GM19023 (cell line): ENCODE results near the gene SYT6.
"Not testable (repeated sequence)": the region's sequence is repeated elsewhere in the genome, so short reads cannot be mapped to it uniquely, and the experiment has no call there.

Experiments
- ATAC-seq: cut with Tn5 transposase; IDR thresholded peaks from one replicate; pipeline ENCODE4 v1.9.1; 2021; ENCODE audit warnings: mild to moderate bottlenecking, moderate library complexity; ENCODE audit not compliant: unreplicated experiment

SYT6 gene

DNA sequence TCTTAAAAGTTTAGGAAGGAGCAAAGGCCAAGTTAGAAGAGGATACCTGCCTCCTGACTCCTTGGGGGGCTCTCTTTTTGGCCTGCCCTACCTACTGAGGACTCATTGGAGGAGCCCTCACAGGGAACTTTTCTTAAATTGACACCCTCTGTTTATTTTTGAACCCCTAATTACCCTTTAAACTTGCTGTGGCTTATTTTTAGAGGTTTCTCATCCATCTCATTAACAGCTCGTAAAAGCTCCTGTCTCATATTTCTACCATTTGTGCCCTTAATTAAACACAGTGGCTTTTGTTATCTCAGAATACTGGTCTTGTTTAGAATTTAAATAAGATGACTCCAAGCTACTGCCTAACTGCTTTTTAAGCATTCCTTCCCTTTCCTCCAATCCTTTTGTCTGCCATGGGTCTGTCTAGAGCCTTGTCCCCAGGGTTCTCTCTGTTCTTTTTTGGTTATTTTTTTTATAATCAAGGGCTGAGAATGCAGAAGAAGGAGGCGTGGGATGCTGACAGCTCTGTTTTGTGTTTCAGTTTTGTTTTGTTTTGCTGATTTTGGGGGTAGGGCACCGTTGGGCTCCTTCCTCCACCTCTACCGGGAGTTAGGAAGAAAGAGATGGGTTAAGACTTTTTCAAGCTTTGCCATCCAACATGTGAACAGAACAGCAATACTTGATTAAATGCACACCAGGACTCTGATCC is 78.0 kb downstream of the SYT6 start:
- no peak for ATAC-seq

DNA sequence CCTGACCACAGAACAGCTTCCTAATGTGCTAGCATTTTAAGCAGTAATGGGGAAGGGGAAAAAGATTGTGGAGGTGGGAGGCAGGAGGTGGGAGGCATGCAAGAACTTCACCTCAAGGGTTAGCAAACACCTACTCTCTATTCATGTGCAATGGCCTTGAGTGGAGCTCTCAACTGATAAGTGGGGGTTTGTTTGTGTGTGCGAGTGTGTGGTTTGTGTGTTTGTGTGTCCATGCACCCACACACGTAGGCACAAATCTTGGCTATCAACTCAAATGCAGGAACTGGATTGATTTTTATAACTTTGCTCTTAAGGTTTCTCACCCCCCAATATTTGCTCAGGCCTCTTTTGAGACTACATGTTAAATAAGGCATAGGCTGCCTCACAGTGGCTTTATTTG is 78.6 kb downstream of the SYT6 start:
- no peak for ATAC-seq

GRCh38 chr1:114072246-114072645 is 81.4 kb downstream of the SYT6 start:
- ATAC-seq = no peak

DNA sequence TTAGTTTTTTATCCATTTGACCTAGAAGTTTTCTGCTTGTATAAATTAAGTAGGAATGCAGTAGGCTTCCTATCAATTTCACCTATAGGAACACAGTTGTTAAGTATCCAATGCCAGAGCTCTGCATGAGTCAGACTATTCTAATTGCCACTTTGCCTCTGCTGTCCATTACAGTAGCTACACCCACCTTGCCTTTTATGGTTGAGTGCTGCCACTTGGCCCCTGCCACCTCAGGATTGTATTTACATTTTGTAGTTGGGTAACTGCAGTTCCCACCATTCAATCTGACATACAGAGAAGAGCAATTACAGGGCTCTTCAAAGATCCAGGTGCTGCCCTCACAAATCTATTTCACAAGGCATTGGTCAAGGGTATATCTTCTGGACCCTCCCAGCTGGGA is 83.9 kb downstream of the SYT6 start:
- not testable (repeated sequence) for ATAC-seq

DNA sequence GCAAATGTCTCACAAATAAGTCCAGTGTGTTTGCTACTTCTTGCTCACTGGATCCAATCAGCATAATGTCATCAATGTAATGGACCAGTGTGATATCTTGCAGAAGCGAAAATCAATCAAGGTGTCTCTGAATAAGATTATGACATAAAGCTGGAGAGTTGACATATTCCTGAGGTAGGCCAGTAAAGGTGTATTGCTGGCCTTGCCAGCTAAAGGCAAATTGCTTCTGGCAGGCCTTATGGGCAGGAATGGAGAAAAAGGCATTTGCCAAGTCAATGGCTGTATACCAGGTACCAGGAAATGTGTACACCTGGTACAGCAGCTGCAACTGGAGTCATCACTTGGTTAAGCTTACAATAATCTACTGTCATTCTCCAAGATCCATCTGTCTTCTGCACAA is 85.0 kb downstream of the SYT6 start:
- ATAC-seq = not testable (repeated sequence)

DNA sequence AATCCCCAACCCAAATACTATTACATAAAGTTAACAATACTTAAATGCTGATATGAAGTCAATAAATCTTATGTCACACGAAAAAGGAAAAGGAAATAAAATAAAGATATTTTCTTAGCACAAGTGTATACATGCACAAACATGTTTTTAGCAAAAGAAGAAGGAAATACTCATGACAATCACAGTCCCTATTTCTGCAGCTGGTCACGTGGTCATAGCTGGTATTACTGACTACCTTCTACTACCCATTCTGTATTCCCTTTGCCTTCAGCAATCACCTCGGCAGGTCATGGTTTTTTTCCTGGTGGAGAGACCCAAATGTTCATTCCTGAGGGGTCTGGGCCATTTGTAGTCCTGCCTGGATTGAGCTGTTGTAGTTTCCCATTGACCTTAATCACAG is 88.0 kb downstream of the SYT6 start:
- not testable (repeated sequence) for ATAC-seq

DNA sequence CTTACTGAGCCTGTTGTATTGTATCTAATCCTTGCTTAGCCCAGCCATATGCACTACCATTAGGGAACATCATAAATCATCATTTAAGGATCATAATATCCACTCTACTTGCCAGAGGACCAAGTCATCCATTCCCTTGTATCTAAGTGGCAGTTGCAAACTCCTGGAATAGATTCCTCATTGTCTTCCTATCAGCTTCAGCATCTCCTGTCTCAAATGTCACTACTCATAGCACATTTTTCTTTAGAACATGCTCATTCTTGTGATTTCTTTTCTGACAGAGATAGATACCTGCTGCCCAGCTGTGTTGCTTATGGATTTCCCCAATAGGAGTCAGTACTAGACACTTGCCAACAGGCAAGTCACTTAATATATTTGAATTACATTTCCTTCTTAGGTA is 90.1 kb downstream of the SYT6 start:
- no peak for ATAC-seq

GRCh38 chr1:114062477-114063099 is 91.1 kb downstream of the SYT6 start:
- ATAC-seq = no peak

GRCh38 chr1:114061121-114061830 is 92.4 kb downstream of the SYT6 start:
- no peak for ATAC-seq

DNA sequence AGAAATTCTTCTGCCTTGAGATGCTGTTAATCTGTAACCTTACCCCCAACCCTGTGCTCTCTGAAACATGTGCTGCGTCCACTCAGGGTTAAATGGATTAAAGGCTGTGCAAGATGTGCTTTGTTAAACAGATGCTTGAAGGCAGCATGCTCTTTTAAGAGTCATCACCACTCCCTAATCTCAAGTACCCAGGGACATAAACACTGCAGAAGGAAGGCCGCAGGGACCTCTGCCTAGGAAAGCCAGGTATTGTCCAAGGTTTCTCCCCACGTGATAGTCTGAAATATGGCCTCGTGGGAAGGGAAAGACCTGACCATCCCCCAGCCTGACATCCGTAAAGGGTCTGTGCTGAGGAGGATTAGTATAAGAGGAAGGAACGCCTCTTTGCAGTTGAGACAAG is 95.4 kb downstream of the SYT6 start:
- not testable (repeated sequence) for ATAC-seq

DNA sequence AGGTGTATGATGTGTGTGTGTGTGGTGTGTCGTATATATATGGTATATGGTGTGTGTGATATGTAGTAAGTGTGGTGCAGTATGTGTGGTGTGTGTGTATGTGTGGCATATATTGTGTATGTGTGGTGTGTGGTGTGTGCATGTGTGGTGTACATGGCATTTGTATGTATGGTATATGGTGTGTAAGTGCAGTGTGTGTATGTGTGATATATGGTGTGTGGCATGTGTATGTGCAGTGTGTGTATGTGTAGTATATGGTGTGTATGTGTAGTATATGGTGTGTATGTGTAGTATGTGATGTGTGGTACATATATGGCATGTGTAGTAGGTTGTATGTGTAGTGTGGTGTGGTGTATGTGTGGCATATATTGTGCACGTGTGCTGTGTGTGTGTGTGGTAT is 99.5 kb downstream of the SYT6 start:
- no peak for ATAC-seq

GRCh38 chr1:114048232-114048631 is 105.4 kb downstream of the SYT6 start:
- no peak for ATAC-seq

DNA sequence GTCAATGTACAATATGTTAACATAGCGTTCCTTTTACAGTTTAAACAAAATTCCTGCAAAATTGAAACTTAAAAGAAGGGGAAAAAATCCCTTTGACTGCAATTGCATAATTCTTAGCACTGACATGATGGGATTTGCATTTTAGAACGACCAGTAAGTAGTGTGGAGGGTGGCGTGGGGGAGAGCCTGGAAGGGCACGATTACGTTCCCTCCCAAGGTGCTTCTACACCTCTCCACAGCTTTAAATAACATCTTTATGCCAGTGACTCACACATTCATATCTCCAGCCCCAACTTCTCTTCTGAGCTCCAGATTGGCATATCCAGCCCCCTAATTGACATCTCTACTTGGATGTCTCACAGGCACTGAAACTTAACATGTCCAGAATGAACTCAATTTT is 110.1 kb downstream of the SYT6 start:
- no peak for ATAC-seq

DNA sequence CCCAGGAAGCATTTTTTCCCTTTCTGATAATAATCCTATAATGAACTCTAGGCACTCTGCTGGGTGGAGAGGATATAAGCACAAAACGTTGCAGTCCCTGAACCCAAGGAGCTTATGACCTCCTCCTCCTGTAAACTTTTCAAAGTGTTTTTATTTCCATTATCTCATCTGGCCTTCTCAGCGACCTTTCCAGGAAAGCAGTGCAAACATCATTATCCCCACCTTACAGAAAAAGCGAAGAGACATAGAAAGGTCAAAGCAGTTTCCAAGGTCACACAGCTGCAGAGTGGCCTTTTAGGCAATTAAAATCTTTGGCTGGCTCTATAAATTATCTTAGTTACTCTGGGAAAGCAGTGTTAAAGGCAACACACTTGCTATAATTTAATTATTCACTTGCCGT is 110.6 kb downstream of the SYT6 start:
- no peak for ATAC-seq

DNA sequence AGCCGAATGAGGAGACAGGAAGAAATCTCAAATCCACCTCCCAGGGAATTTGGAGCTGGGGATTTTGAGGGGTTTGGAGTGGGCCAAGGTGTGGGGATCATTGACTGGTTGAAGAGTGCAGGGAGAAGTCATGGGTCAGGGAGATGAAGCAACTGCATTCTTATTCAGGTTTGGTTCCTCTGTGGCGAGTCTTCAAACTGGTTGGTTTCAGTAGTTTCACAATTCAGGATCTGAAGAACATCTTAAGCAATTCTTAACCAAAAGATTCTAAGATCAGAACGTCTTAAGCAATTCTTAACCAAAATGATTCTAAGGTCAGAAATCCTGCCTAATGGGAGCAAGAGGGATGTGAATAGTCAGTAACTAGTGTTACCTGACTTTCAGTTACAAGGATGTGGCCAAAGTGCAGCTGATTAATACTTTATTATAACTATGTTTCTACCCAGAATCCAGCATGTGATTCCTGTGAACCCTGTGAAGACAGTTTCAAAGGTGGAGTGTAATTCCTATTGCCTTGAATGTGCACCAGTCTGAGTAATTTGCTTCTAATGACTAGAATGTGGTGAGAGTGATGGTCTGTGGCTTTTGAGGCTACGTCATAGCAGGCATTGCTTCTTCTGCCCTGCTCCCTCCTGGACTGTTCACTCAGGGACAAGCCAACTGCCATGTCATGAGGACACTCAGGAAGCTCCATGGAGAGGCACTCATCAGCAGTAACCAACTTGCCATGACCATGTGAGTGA is 113.2 kb downstream of the SYT6 start:
- no peak for ATAC-seq
